Measurements from ENCODE around the gene ADAMTS2.

DNA sequence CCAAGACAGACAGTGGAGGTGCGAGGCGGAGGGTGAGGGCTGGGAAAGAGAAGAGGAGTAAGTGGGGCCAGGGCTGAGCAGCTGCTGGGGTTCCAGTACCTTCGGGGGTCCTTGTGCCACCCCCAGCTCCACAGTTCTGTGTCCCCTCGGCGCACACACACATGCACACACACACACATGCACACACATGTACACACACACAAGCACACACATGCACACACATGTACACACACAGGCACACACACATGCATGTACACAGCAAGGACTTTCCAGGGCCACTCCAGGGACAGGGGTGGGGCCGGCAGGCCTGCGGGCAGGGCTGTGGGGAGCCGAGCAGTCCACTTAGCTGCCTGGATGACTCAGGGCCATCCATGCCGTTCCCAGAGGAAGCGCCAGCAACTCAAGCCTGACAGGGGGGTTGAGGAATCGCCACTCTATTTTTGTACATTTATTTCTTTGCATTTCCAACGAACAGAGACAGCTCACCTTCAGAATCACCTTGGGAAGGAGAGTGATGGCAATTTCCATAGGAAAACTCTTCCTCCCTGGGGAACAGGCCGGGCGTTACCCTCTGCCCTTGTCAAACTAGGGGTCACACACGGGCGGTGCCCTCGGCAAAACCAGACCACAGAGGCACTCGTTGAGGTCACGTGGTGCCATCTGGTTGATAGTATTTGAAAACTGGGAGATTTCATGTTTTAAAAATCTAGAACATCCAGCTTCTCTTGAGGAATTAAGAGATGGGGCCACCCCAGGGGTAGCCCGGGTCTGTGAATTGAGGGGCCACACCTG, 135.7 kb downstream of the ADAMTS2 start:
- TF ChIP-seq, protein P1, sequence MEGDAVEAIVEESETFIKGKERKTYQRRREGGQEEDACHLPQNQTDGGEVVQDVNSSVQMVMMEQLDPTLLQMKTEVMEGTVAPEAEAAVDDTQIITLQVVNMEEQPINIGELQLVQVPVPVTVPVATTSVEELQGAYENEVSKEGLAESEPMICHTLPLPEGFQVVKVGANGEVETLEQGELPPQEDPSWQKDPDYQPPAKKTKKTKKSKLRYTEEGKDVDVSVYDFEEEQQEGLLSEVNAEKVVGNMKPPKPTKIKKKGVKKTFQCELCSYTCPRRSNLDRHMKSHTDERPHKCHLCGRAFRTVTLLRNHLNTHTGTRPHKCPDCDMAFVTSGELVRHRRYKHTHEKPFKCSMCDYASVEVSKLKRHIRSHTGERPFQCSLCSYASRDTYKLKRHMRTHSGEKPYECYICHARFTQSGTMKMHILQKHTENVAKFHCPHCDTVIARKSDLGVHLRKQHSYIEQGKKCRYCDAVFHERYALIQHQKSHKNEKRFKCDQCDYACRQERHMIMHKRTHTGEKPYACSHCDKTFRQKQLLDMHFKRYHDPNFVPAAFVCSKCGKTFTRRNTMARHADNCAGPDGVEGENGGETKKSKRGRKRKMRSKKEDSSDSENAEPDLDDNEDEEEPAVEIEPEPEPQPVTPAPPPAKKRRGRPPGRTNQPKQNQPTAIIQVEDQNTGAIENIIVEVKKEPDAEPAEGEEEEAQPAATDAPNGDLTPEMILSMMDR (conservative IDR thresholded peaks at IDR 0.05 in 1 of 2, IDR thresholded peaks at IDR 0.05 in 1 of 2; ENCODE audit: low read depth in 1 of 2, low read length in 2 of 2), result no peak
- no peak for TF ChIP-seq EZH2 (IDR thresholded peaks at IDR 0.05; ENCODE audit: low read length, missing control alignments)
